Measurements from ENCODE around the gene TSPAN3.

The TSPAN3 gene

GRCh38 chr15:77083381-77084160 lies 12.7 kb upstream of the TSPAN3 start:
- DNase-seq, result peak; percentile 95

GRCh38 chr15:77081971-77082370 lies 11.1 kb upstream of the TSPAN3 start:
- no peak for DNase-seq

- no peak for DNase-seq
Observed at GRCh38 chr15:77076323-77076915, 5.5 kb upstream of the TSPAN3 start.

- DNase-seq, result no peak
Observed at GRCh38 chr15:77075528-77075927, 4.6 kb upstream of the TSPAN3 start.

GRCh38 chr15:77074350-77074749 lies 3.4 kb upstream of the TSPAN3 start:
- no peak for DNase-seq

GRCh38 chr15:77071305-77072223 lies 655 bp upstream of the TSPAN3 start:
- no peak for DNase-seq

- no peak for DNase-seq
Observed at GRCh38 chr15:77070180-77070494, 772 bp downstream of the TSPAN3 start.

- no peak for DNase-seq
Observed at GRCh38 chr15:77069521-77070121, 1.3 kb downstream of the TSPAN3 start.

- no peak for DNase-seq
Observed at GRCh38 chr15:77068633-77069032, 2.3 kb downstream of the TSPAN3 start.

- no peak for DNase-seq
Observed at GRCh38 chr15:77067691-77068367, 3.1 kb downstream of the TSPAN3 start.

- no peak for DNase-seq
Observed at GRCh38 chr15:77066971-77067690, 3.8 kb downstream of the TSPAN3 start.

- no peak for DNase-seq
Observed at GRCh38 chr15:77064539-77065308, 6.2 kb downstream of the TSPAN3 start.

GRCh38 chr15:77064063-77064462 lies 6.8 kb downstream of the TSPAN3 start:
- no peak for DNase-seq

- DNase-seq, result no peak
Observed at GRCh38 chr15:77063249-77063648, 7.7 kb downstream of the TSPAN3 start.

GRCh38 chr15:77060546-77060945 lies 10.4 kb downstream of the TSPAN3 start:
- no peak for DNase-seq

GRCh38 chr15:77059786-77060361 lies 11.0 kb downstream of the TSPAN3 start:
- no peak for DNase-seq

GRCh38 chr15:77058468-77058867 lies 12.4 kb downstream of the TSPAN3 start:
- DNase-seq, result no peak

GRCh38 chr15:77057685-77058084 lies 13.2 kb downstream of the TSPAN3 start:
- DNase-seq, result no peak

- DNase-seq, result no peak
Observed at GRCh38 chr15:77057072-77057471, 13.8 kb downstream of the TSPAN3 start.

- DNase-seq, result no peak
Observed at GRCh38 chr15:77053709-77054108, 17.2 kb downstream of the TSPAN3 start.

GRCh38 chr15:77052556-77052955 lies 18.4 kb downstream of the TSPAN3 start:
- DNase-seq, result no peak
